ENCODE results near the gene PARVB.
A peak's percentile ranks its signal among the peaks of the same experiment; 100 is the strongest.

PARVB gene

DNA sequence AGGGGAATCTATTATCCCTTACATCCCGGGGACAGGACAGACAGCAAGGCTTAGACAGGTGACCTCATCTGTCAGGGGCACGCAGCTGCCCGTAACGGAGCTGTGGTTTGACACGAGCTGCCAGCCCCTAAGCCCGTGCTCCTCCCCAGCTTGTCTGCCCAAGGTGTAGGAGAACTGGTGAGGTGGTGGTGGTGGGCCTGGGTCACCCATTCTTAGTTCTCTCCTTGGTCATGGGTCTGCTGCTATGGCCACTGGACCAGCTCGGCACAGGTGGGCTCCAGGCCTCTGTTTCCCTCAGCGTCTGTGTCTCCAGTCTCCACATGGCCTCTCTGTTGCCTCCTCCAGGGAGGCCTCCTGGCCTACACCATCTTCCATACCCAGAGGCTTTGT is 162.0 kb downstream of the PARVB start:
- no peak for DNase-seq

DNA sequence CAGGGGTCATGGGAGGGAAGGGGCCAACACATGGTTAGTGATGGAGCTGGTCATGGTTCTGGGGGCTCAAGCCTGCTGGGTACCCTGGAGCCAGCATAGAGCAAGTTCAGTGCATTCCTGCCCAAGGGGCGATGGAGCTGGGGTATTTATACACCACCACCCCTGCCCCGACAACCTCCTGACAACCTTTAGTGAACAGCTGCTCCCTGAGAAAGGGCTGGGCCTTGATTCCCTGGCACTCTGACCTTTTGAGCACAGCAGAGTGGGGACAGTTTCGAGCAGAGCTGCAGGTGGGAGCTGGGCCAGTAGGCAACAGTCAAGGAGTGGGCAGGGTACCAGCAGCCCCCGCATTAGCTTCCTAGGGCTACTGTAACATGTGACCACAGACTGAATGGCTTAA is 162.6 kb downstream of the PARVB start:
- no peak for DNase-seq

DNA sequence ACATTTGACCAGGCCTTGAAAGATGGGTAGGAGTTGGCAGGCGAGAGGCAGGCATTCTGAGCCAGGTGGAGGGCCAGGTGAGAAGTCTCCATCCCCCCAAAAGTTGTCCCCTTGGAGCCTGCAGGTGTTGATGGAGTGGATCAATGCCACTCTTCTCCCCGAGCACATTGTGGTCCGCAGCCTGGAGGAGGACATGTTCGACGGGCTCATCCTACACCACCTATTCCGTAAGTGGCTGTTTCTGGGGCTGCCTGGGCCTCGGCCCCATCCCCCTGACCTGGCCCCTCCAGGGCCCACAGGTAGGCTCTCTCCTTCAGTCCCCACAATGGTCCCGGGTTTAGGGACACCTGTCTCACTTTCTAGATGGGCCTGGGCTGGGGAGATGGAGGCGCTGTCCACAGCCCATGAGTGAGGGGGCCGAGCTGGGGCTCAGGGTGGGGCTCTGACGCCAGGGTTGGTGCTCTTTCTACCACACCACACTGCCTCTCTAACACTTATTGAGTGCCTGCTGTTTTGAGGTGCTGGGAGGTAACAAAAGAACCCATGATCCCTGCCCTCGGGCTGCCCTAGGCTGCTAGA is 163.6 kb downstream of the PARVB start:
- no peak for DNase-seq

DNA sequence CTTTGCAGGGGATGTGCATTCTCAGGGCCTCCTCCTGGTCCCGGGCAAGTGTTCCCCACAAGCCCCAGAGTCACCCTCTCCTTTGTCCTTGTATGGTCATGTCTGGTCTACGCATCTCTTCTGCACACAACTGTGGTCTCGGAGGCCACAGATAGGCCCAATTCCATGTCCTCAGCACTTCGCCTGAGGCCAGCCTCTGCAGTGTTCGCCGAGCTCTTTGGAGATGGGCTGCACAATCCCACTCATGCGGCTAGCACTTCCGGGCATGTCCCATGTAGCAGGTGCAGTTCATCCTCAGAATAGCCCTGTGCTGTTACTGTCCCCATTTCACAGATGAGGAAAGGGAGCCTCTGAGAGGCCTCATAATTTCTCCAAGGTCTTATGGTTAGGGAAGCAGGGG is 164.2 kb downstream of the PARVB start:
- DNase-seq = no peak

DNA sequence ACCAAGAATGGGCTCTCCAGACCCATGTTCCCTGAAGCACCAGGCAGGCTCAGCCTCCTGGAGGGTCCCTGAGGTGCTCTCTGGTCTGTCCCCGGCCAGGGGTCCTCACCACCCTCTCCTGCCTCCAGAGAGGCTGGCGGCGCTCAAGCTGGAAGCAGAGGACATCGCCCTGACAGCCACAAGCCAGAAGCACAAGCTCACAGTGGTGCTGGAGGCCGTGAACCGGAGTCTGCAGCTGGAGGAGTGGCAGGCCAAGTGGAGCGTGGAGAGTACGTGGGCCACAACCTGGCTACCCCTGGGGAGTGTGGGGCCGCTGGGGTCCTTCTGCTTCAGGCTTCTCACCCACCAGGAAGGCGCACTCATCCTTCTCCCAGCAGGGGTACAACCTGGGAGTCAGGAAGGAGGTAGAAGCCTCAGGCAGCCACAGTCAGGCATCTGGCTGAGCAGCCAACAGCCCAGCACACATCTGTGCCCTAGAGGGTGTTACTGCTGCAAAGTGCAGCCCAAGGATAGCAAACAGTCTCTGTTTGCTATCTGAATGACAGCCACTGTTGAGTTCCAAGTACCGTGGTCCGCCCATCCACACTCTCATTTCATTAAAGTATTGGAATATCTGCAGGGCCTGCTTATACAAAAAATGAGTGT is 165.0 kb downstream of the PARVB start:
- no peak for DNase-seq

DNA sequence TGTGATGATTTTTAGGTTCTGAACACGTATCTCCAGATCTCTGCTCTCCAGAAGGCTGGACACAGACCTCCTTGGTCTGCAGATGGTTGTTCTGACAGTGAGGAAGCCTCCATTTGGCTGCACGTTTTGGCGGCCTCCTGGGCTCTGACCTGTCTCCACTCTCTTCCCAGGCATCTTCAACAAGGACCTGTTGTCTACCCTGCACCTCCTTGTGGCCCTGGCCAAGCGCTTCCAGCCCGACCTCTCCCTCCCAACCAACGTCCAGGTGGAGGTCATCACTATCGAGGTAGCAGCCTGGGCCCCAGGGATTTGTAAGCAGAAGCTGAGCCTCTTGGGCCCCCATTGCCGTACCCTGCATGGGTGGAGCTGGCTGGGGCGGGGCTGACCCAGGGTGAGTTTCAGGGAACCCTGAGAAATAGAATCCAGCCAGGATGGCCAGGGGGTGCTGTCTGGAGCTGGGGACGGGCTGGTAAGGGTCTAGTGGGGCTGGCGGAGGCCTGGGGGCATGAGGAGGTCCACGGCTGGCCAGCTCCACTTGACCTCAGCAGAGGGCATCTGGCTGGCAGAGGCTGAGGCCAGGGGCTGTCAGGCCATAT is 166.4 kb downstream of the PARVB start:
- no peak for DNase-seq

DNA sequence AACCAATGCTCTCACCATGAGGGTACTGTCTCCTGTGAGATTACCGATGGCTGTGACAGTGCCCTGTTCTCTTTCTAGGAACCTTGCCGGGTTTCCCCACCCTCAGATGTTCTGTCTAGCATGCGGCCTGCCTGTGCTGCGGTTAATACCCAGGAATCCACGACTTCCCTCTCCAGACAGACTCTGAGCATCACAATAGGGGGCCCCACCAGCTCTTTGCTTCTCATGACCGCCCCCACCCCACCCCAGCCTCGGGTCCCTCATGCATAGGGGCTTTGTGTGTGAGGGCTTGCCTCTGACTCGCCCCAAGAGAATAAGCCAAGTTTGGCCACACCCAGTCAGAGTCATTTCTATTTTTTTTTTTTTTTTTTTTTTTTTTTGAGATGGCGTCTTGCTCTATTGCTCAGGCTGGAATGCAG is 166.9 kb downstream of the PARVB start:
- DNase-seq = peak in 1 of 5 experiments; percentile 72

DNA sequence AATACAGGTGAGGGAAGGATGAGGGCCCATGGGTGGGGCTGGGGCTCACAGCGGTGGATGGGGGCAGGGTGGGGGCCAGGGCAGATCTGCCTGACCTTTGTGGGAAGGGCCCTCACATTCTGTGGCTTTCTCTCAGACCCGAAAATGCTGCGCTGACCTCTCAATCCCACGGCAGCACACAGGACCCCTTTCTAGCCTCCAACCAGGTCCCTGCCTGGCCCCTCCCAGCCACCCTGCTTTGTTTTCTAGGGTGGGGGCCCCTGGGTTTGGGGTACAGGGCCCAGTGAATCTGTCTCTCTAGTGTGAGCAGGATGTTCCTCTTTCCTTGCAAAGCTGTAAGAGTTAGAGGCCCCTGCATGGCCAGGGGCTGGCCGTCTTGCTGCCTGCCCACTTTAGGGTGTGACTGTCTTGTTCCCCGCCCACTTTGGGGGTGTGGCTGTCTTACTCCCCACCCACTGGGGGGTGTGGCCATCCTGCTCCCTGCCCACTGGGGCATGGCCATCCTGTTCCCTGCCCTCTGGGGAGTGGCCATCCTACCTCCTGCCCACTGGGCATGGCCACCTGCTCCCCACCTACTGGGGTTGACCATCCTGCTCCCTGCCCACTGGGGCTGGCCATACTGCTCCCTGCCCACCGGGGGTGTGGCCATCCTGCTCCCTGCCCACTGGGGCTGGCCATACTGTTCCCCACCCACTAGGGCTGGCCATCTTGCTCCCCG is 168.2 kb downstream of the PARVB start:
- peak in 3 of 5 experiments; percentile 28 to 53 (median 31) for DNase-seq

DNA sequence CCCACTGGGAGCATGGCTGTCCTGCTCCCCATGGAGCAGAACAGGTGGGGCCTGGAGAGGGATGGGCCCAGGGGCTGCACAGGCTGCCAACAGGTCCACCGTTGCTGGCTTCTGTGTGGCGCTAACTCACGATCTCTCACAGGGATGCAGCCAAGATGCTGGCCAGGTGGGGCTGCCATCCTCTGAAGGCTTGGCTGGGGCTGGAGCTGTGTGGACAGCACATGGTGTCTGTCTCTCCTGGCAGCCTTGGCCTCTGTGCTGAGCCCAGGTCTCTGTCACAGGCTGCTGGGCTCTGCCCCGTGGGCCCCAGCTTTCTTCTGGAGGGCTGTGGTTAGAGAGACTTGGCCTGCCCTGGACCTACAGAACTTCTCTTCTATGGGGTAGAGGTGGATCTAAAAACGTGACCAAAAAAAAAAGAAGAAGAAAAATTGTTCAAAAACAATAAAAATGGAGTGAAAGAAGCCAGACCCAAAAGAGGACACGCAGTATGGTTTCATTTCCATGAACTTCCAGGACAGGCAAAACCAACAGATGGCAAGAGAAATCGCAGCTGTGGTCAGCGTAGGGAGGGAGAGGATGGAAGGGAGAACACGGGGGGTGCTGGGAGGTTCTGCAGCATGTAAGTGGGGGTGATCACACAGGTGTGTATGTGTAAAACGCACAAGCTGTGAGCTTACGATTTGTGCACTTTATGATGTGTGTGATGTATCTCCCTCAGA is 168.9 kb downstream of the PARVB start:
- DNase-seq = no peak

DNA sequence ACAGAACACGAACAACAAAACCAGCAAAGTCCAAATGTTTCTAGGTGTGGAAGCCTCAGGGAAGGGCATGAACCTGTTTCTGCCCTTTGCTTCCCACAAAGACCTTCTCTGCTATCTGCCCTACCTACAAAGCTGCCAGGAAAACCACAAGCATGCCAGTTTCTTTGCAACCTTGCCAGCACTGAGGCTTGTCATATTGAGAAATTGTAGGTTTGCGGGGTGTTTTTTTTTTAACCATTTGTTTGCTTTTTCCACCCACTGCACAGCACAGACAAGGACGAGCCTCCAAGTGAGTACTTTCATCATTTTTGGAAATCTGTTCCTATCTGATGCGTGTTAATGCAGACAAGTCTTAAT is 169.4 kb downstream of the PARVB start:
- DNase-seq = peak in 1 of 5 experiments; percentile 79

DNA sequence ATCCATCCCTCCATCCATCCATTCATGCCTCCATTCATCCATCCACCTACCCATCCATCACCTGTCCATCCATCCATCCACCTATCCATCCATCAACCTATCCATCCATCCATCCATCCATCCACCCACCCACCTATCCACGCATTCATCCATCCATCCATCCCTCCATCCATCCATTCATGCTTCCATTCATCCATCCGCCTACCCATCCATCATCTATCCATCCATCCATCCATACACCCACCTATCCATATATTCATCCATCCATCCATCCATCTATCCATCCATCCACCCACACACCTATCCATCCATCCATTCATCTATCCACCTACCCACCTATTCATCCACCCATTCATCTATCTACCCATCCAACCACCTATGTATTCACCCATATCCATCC is 170.5 kb downstream of the PARVB start:
- no peak for DNase-seq

DNA sequence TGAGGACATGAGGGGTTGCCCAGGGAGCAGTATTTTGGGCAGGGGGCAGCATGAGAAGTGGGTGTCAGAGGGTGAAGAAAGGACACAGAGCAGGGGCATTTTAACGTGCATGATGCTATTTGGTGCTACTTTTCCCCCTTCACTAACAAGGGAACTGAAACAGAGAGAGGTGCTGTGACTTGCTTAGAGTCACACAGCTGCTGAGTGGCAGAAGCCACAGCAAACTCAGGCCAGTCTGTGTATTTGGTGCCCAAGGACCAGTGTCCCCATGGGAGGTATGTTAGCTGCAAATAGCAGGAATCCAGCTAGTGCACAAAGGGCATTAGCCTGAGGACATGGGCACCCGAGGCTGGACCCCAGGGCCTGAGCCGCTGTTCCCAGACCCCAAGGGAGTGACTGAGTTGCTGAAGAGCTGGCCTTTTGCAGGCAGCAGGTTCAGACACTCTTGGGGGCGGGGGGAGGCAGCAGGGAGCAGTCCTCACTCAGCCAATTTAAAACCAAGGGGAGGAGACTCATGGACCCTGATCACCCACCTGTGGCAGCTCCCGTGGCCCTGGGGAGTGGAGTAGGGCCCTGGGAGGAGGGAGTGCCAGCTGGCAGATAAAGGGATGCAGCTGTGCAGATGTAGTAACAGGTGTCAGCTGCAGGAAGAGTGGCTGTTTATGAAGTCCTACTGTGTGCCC is 171.2 kb downstream of the PARVB start:
- DNase-seq = no peak

DNA sequence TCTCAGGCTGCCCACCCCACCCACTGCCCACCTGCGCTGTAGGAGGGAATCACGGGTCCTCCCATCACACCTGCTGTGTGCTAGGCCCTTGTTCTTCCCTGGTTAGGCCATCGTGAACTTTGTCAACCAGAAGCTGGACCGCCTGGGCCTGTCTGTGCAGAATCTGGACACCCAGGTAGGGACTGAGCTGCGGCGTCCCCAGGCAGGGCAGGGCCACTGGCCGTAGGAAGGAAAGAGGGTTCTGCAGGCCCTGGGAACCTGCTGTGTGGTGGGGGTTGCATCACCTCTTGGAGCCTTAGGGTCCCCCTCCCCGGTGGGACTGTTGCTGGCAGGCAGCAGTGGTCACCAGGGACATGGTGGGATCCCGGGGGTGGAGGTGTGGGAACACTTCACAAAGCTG is 172.1 kb downstream of the PARVB start:
- no peak for DNase-seq

DNA sequence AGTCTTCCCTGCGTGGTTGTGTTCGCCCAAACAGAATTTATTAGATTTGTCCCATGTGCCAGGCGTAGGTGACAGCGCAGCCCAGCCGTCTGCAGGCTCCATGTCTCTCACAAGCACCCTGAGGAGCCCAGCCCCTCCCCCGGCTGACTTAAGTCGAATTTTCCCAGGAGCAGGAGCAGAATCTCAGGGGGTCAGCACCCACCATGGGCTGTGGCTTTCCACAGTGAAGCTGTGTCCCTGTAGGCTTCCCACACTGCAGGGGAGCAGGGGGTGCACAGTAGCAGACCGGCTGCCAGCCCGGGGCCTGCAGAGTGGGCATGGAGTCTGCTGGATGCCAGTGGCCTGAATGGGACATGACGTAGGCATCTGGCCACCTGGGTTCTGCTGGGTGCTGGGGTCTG is 172.6 kb downstream of the PARVB start:
- DNase-seq = no peak

DNA sequence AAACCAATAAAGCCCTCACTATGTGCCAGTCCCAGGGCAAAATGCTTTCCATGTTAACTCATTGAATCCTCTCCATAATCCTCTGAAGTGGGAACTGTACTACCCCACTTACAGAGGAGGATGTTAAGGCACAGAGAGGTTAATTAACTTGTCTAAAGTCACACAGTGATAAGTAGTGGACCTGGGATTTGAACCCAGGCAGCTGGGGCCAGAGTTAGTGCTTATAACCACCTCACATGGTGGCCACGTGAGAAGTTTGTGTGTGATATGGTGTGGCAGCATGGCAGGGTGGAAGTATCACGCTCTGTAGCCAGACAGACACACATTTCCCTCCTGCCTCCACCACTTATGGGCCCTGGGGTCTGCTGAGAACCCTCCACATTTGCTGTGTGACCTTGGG is 173.2 kb downstream of the PARVB start:
- DNase-seq = no peak

DNA sequence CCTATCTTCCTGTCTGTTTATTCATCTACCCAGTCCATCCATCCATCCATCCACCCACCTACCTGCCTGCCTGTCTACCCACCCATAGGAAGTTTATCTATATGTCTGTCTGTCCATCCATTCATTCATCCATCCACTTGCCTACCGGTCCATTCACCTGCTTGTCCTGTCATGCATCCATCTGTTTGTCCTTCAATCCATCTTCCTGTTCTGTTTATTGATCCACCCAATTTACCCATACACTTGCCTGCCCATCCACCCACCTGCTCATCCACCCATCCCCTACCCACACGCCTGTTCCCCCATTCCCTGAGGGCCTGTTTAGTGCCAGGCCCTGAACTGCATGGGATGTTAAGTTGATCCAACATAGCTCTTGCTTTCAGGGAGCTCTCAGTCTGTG is 175.1 kb downstream of the PARVB start:
- DNase-seq = no peak

DNA sequence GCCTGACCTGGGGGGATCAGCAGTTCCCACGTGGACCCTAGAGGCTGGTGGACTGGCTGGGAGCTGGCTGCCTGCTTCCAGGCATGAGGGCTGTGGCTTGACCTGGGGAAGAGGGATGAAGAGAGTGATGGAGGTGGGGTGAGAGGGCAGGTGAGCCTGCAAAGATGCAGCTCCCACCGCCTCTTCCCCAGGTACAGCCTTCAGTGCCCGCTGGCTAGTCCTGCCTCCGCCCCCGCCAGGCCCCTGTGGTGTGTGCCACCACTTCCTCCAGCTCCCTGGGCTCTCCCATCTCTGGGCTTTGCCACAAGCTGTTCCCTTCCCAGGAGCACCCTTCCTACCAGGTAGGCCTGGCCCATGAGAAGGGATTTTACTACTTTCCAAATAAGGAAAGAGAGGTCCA is 175.8 kb downstream of the PARVB start:
- no peak for DNase-seq

DNA sequence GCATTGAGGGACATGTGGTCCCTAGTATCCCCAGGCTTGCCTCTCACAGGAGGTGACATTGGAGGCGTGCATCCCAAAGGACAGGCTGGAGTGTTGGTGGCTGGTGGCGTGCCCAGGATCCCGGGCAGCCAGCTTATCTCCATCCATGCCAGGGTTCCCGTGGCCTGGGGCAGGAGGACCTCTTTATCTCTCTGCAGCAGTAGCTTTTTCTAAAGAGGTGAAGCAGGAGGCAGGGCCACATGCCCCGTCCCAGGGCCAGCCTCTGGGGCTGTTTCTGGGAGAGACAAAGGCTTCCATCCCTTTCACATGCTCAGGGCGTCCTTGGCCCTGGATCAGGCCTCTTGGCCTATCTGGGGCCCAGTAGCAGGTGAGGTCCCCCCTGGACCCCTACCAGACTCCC is 176.3 kb downstream of the PARVB start:
- DNase-seq = no peak

DNA sequence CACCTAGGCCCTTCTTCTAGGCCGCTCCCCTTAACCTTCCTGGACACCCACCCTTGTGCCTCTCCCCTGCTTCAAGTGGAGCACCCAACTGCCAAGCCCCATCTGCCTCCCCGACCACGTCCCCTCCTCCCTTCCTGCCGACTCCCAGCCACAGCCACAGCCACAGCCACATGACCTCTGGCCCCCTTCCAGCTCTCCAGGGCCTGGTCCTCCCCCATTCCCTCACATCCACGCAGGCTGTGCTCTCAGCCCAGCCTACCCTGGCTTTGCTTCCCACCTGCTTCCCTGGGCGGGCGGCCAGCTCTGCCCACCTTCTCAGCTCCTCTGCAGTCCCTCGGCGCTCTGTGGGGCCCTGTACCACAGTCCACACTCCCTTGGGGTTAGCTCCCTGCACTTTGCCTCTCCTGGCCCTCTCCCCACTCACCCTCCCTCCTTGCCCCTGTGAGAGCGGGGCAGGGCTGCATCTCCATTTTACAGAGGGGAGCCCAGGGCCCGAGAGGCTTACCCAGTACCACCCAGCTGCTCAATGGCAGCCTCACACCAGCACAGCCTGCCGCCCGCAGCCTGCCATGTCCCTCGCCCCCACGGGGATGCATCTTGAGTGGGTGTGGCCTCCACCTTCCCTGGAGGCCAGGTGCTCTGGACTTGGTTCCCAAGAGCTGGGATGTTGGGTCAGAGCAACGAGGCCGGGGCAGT is 176.9 kb downstream of the PARVB start:
- no peak for DNase-seq

DNA sequence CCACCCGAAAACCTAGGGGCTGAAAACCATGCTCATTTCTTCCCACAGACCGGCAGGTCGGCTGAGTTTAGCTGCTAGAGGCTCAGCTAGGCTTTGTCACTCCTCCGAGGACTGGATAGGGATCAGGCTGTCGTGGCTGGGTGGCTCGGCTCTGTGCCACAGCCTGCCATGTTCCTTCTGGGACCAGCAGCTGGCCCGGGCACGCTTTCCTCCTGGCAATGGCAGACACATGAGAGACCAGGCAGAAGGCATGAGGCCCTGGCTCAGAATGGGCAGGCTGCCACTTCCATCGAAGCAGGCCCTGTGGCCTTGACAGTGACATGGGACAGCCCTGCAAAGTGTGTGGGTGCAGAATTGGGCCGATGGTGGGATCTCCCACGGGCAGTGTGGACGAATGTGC is 177.6 kb downstream of the PARVB start:
- DNase-seq = no peak

DNA sequence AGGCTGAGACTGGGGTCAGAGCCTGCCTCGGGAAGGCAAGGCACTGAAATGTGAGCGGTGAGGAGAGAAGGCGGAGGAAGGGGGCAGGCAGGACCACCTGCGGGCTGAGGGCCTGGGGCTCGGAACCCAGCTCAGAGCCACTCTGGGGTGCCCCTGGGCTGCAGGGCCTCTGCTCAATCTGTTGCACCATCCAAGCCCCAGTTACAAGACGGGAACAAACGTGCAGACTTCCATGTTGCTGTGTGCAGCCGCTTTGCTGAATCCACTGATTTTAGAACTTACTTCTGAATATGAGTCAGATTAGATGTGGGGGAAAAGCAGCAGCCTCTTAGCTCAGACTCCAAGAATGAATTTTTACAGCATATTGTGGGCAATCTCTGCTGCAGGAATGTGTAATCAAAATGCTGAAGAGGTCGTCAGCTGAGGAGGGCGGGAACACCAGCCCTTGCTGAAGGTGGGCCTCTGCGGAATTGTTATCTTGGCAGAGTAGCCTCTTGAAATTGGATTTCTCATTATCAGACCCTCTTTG is 178.2 kb downstream of the PARVB start:
- no peak for DNase-seq

DNA sequence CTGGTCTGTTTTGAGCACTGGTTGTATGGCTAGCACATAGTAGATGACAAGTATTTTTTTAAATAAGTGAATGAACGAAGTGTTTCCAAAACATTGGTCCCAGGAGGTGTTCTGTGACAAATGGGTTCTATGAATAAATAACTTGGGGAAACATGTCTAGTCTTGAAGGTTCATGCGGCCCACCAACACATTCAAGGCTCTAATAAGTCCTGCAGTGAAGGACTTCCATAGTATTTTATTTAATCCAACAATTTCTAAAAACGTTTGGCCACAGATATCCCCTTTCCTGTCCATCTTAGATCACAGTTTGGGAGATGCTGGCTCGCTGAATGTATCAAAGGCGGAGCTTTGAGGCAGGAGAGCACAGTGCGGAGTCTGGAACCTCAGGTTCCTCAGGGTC is 179.1 kb downstream of the PARVB start:
- DNase-seq = no peak
